Midbrain (tissue), 1 donor: ENCODE measurements around the gene KRT75.

Source experiments
- DNase-seq: peaks from one replicate; lab custom pipeline; 2025; lab: John Stamatoyannopoulos, UW

Gene KRT75

GRCh38 chr12:52391618-52392002, 42.6 kb downstream of the KRT75 start:
- DNase-seq, result peak; percentile 64

- DNase-seq, result no peak
Observed at GRCh38 chr12:52390739-52391617, 43.2 kb downstream of the KRT75 start.

GRCh38 chr12:52389313-52390207, 44.6 kb downstream of the KRT75 start:
- DNase-seq, result no peak

- no peak for DNase-seq
Observed at GRCh38 chr12:52387859-52388258, 46.3 kb downstream of the KRT75 start.

GRCh38 chr12:52385226-52385702, 48.9 kb downstream of the KRT75 start, which contains the start of gene KRT84:
Gene KRT84, minus strand, starts transcription at chr12:52385652. Its CDS starts 67 bp downstream, at chr12:52385585.
- no peak for DNase-seq

- DNase-seq, result no peak
Observed at GRCh38 chr12:52383331-52383730, 50.8 kb downstream of the KRT75 start.

GRCh38 chr12:52382854-52383253, 51.3 kb downstream of the KRT75 start:
- DNase-seq, result no peak

- DNase-seq, result no peak
Observed at GRCh38 chr12:52381206-52381605, 53.0 kb downstream of the KRT75 start.

- DNase-seq, result peak; percentile 33
Observed at GRCh38 chr12:52380271-52380694, 53.9 kb downstream of the KRT75 start.

GRCh38 chr12:52379536-52379935, 54.6 kb downstream of the KRT75 start:
- DNase-seq, result no peak

GRCh38 chr12:52378091-52378490, 56.1 kb downstream of the KRT75 start:
- DNase-seq, result no peak

GRCh38 chr12:52377266-52377665, 56.9 kb downstream of the KRT75 start:
- no peak for DNase-seq
